Mammary epithelial cell (primary cell): ENCODE data around the gene SRPK2.

Source experiments
- EZH2 ChIP-seq: IDR thresholded peaks from 2 replicates; pipeline ENCODE4 v1.6.1; 2012; ENCODE audit warnings: low read length, inconsistent platforms, borderline replicate concordance
- TF ChIP-seq, protein P1 (sequence below), 2 donors: IDR thresholded peaks in 1 of 2; conservative IDR thresholded peaks in 1 of 2; 2 replicates each; pipeline ENCODE4 v1.5.1; 2011 to 2012; ENCODE audit warnings: inconsistent platforms in 2 of 2, low read length in 2 of 2, mild to moderate bottlenecking in 2 of 2, control low read depth in 1 of 2, low read depth in 1 of 2; ENCODE audit not compliant: insufficient read depth in 1 of 2; ENCODE audit errors: extremely low read depth in 1 of 2

DNA sequence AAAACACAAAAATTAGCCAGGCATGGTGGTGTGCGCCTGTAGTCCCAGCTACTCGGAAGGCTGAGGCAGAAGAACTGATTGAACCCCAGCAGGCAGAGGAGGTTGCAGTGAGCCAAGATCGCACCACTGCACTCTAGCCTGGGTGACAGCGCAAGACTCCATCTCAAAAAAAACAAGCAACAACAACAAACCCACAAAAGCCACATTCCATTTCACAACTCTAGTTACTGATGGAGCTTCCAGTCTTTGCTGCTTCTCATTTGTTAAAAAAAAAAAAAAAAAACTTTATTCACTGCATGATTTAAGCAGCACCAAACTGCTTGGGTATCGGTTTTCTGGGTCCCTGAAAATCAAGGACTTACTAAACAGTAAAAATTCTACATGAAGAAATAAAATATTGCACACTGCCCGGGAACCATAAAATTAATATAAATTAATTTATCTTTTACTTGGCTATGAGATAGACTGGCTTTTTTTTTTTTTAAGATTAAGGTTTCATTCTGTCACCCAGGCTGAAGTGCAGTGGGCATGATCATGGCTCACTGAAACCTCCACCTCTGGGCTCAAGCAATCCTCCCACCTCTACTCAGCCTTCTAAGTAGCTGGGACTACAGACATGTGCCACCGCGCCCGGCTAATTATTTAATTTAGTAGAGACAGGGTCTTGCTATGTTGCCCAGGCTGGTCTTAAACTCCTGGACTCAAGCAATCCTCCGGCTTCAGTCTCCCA, 42.0 kb downstream of the SRPK2 start:
- TF ChIP-seq, protein P1, sequence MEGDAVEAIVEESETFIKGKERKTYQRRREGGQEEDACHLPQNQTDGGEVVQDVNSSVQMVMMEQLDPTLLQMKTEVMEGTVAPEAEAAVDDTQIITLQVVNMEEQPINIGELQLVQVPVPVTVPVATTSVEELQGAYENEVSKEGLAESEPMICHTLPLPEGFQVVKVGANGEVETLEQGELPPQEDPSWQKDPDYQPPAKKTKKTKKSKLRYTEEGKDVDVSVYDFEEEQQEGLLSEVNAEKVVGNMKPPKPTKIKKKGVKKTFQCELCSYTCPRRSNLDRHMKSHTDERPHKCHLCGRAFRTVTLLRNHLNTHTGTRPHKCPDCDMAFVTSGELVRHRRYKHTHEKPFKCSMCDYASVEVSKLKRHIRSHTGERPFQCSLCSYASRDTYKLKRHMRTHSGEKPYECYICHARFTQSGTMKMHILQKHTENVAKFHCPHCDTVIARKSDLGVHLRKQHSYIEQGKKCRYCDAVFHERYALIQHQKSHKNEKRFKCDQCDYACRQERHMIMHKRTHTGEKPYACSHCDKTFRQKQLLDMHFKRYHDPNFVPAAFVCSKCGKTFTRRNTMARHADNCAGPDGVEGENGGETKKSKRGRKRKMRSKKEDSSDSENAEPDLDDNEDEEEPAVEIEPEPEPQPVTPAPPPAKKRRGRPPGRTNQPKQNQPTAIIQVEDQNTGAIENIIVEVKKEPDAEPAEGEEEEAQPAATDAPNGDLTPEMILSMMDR (conservative IDR thresholded peaks at IDR 0.05 in 1 of 2, IDR thresholded peaks at IDR 0.05 in 1 of 2; ENCODE audit: extremely low read depth in 1 of 2, insufficient read depth in 1 of 2, low read depth in 1 of 2, low read length in 2 of 2): no peak
- no peak for TF ChIP-seq EZH2
